Mucosa of descending colon (tissue), 3 donors: ENCODE results near the gene AFMID. TPM values are rescaled to one million over a fixed set of nuclear protein-coding genes. Genes with fewer than 3 reads are reported as not detected.

Source experiments
- ATAC-seq: fragments of 200-7000 bp; cut with Tn5 transposase; one replicate; pipeline ENCODE4 v1.9.1; 2020; ENCODE audit warnings: mild to moderate bottlenecking, moderate library complexity
- DNase-seq, 3 donors: peaks; one replicate each; pipeline ENCODE4 v3.0.0-alpha.2; 2020
- H3K36me3 ChIP-seq: fragments of 200-600 bp; one replicate; pipeline ENCODE4 v1.8.0; 2021; ENCODE audit warnings: low read depth, mild to moderate bottlenecking
- H3K4me1 ChIP-seq: fragments of 200-600 bp; one replicate; pipeline ENCODE4 v1.8.0; 2021; ENCODE audit warnings: low read depth, mild to moderate bottlenecking
- H3K4me3 ChIP-seq: fragments of 200-600 bp; one replicate; pipeline ENCODE4 v1.8.0; 2021; ENCODE audit warnings: mild to moderate bottlenecking
- H3K9me3 ChIP-seq: fragments of 200-600 bp; one replicate; pipeline ENCODE4 v1.8.0; 2021; ENCODE audit warnings: mild to moderate bottlenecking
- CTCF ChIP-seq: fragments of 200-600 bp; IDR thresholded peaks from one replicate; pipeline ENCODE4 v1.8.0; 2022; ENCODE audit warnings: antibody characterized with exemption, mild to moderate bottlenecking
- intact Hi-C, 2 donors: fragments of 100-400 bp; cut with DNase I in 1 of 2; cut with micrococcal nuclease in 1 of 2; formaldehyde crosslinking; loops; one replicate each; pipeline versions ENCODE4 v1.11.0 to v1.11.1; 2022; cut with DNase I, micrococcal nuclease
- total RNA-seq, 3 donors: library from RNA; stranded (reverse); fragmentation: NEBNext Ultra II Directional in 2 of 3; extraction: Animal tissue kit (Norgen Biotek cat#: 25700) in 2 of 3; gene quantifications; one replicate each; pipeline versions ENCODE4 v1.2.1 to v1.2.4, GENCODE V29; 2021 to 2023
- donor health status: DM: no; HTN: no; CAD: no; lungs with moderate emphysema.
- donor health status: DM: no; HTN: no; CAD: no.
- donor health status: DM: no; HTN: yes; CAD: no.

Gene AFMID
- total RNA-seq, 3 donors from 2014 or later, result 14.2 to 39.9 (median 27.9) TPM

- Histone ChIP-seq H3K4me1 (peaks cover 12% of the 10 kb centered on the region), H3K9me3 (no peaks in the 10 kb centered on the region), H3K36me3 (no peaks in the 10 kb centered on the region), H3K4me3 (no peak overlapping the region)
- ATAC-seq, result no peak
- DNase-seq, result no peak
- no peak for TF ChIP-seq CTCF
- intact Hi-C loops, result no loop called here
These were observed 13.3 kb downstream of the AFMID start for GRCh38 chr17:78200451-78200850.

GRCh38 chr17:78202666-78203065 is 15.5 kb downstream of the AFMID start:
- H3K9me3 ChIP-seq, result no peaks in the 10 kb centered on the region
- ATAC-seq, result no peak
- no peak overlapping the region for H3K4me3 ChIP-seq
- H3K4me1 ChIP-seq, result peaks cover 12% of the 10 kb centered on the region
- intact Hi-C loops, result no loop called here
- no peak for TF ChIP-seq CTCF
- no peak for DNase-seq
- H3K36me3 ChIP-seq, result no peaks in the 10 kb centered on the region

GRCh38 chr17:78204387-78205123 is 17.4 kb downstream of the AFMID start:
- peak; percentile 32 for ATAC-seq
- H3K4me1 ChIP-seq, result peaks cover 6% of the 10 kb centered on the region
- intact Hi-C loops, result no loop called here
- TF ChIP-seq CTCF, result no peak
- H3K9me3 ChIP-seq, result no peaks in the 10 kb centered on the region
- no peaks in the 10 kb centered on the region for H3K36me3 ChIP-seq
- DNase-seq, result no peak
- H3K4me3 ChIP-seq, result no peak overlapping the region

- no peaks in the 10 kb centered on the region for H3K9me3 ChIP-seq
- no peak overlapping the region for H3K4me3 ChIP-seq
- no peaks in the 10 kb centered on the region for H3K4me1 ChIP-seq
- H3K36me3 ChIP-seq, result no peaks in the 10 kb centered on the region
- ATAC-seq (no peak), DNase-seq (no peak)
- no peak for TF ChIP-seq CTCF
- intact Hi-C loops, result no loop called here
These were observed 18.1 kb downstream of the AFMID start for GRCh38 chr17:78205124-78205775.

- Histone ChIP-seq H3K36me3 (no peaks in the 10 kb centered on the region), H3K4me3 (no peak overlapping the region), H3K9me3 (no peaks in the 10 kb centered on the region), H3K4me1 (no peaks in the 10 kb centered on the region)
- intact Hi-C loops, result no loop called here
- ATAC-seq, result no peak
- no peak for DNase-seq
- TF ChIP-seq CTCF, result no peak
These were observed 19.1 kb downstream of the AFMID start for GRCh38 chr17:78206298-78206697.
